OCI-LY1 (cell line): ENCODE measurements around the gene P2RY8.
"Not testable (repeated sequence)": the region's sequence is repeated elsewhere in the genome, so short reads cannot be mapped to it uniquely, and the experiment has no call there.

Experiments
- H2AFZ ChIP-seq: fragments of 200-600 bp; sonication (generic), shearing (Covaris generic); 2 replicates; pipeline ENCODE4 v1.6.0; 2014; ENCODE audit warnings: antibody characterized with exemption, mild to moderate bottlenecking, low read length
- H3F3A ChIP-seq: fragments of 200-600 bp; sonication (generic), shearing (Covaris generic); 2 replicates; pipeline ENCODE4 v1.6.0; 2014; ENCODE audit warnings: mild to moderate bottlenecking, antibody characterized with exemption, low read length, moderate library complexity; ENCODE audit not compliant: insufficient read depth
- H3K27ac ChIP-seq: fragments of 200-600 bp; sonication (generic); 2 replicates; pipeline ENCODE4 v1.5.1; 2014; ENCODE audit warnings: low read length, mixed run types, mild to moderate bottlenecking, low read depth; ENCODE audit not compliant: poor library complexity, severe bottlenecking
- H3K27me3 ChIP-seq: fragments of 200-600 bp; sonication (generic); 2 replicates; pipeline ENCODE4 v1.6.0; 2014; ENCODE audit warnings: antibody characterized with exemption, mild to moderate bottlenecking, low read length, moderate library complexity; ENCODE audit not compliant: insufficient read depth
- H3K36me3 ChIP-seq: fragments of 200-600 bp; sonication (generic); 2 replicates; pipeline ENCODE4 v1.6.1; 2014; ENCODE audit warnings: mild to moderate bottlenecking, antibody characterized with exemption, low read length, moderate library complexity, mixed read lengths; ENCODE audit not compliant: insufficient read depth
- H3K4me1 ChIP-seq: fragments of 200-600 bp; sonication (generic); 2 replicates; pipeline ENCODE4 v1.5.1; 2014; ENCODE audit warnings: mild to moderate bottlenecking, low read length, moderate library complexity; ENCODE audit not compliant: insufficient read depth, severe bottlenecking
- H3K4me2 ChIP-seq: fragments of 200-600 bp; sonication (generic), shearing (Covaris generic); 2 replicates; pipeline ENCODE4 v1.6.1; 2014; ENCODE audit warnings: low read length
- H3K4me3 ChIP-seq: fragments of 200-600 bp; sonication (generic); 2 replicates; pipeline ENCODE4 v1.5.1; 2014; ENCODE audit warnings: low read length, low read depth, mild to moderate bottlenecking, mixed read lengths; ENCODE audit not compliant: poor library complexity, severe bottlenecking
- H3K79me2 ChIP-seq: fragments of 200-600 bp; shearing (Covaris generic); 2 replicates; pipeline ENCODE4 v1.6.1; 2016; ENCODE audit warnings: mixed run types, low read length, mixed read lengths; ENCODE audit not compliant: insufficient read depth
- H3K9ac ChIP-seq: fragments of 200-600 bp; sonication (generic), shearing (Covaris generic); 2 replicates; pipeline ENCODE4 v1.6.1; 2014; ENCODE audit warnings: mild to moderate bottlenecking, low read length, mixed read lengths
- H3K9me2 ChIP-seq: fragments of 200-600 bp; sonication (generic), shearing (Covaris generic); 2 replicates; pipeline ENCODE4 v1.6.1; 2014; ENCODE audit warnings: low read depth, mild to moderate bottlenecking, low read length, mixed read lengths
- H3K9me3 ChIP-seq: fragments of 200-600 bp; shearing (Covaris generic); 2 replicates; pipeline ENCODE4 v1.6.1; 2014; ENCODE audit warnings: low read length, mixed read lengths
- H4K20me1 ChIP-seq: fragments of 200-600 bp; sonication (generic), shearing (Covaris generic); 2 replicates; pipeline ENCODE4 v1.6.0; 2016; ENCODE audit warnings: mild to moderate bottlenecking, low read length; ENCODE audit not compliant: insufficient read depth
- EZH2 ChIP-seq: fragments of 200-600 bp; sonication (generic), shearing (Covaris generic); IDR thresholded peaks from 2 replicates; pipeline ENCODE4 v1.8.0; 2017; ENCODE audit warnings: borderline replicate concordance, mixed run types, mild to moderate bottlenecking, antibody characterized with exemption, low read length, moderate library complexity, mixed read lengths
- TF ChIP-seq, protein P1 (sequence below): fragments of 200-600 bp; sonication (generic), shearing (Covaris generic); IDR thresholded peaks from 2 replicates; pipeline ENCODE4 v1.5.1; 2017; ENCODE audit warnings: mild to moderate bottlenecking, antibody characterized with exemption, low read length, moderate library complexity, mixed read lengths

The P2RY8 gene

DNA sequence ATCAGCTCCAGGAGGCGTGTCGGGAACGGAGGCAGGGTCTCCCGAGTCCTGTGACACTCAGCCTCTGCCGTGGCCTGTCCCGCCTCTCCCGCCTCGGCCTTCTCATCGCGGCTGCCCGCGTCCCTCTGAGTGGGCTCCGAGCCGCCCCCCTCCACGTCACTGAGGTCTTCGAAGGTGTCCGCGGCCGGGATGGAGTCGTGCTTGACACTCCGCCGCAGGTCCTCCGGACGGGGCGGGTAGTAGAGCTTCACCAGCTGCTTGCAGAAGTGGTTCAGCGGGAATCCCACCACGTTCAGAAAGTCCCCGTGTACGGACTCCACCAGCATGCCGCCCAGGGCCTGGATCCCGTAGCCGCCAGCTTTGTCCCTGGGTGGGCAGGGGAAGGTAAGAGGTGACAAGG lies 109.2 kb downstream of the P2RY8 start:
- TF ChIP-seq EZH2 = no peak
- TF ChIP-seq, protein P1, sequence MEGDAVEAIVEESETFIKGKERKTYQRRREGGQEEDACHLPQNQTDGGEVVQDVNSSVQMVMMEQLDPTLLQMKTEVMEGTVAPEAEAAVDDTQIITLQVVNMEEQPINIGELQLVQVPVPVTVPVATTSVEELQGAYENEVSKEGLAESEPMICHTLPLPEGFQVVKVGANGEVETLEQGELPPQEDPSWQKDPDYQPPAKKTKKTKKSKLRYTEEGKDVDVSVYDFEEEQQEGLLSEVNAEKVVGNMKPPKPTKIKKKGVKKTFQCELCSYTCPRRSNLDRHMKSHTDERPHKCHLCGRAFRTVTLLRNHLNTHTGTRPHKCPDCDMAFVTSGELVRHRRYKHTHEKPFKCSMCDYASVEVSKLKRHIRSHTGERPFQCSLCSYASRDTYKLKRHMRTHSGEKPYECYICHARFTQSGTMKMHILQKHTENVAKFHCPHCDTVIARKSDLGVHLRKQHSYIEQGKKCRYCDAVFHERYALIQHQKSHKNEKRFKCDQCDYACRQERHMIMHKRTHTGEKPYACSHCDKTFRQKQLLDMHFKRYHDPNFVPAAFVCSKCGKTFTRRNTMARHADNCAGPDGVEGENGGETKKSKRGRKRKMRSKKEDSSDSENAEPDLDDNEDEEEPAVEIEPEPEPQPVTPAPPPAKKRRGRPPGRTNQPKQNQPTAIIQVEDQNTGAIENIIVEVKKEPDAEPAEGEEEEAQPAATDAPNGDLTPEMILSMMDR = no peak
- no peak overlapping the region for H2AFZ ChIP-seq
- no peaks in the 10 kb centered on the region for H3F3A ChIP-seq
- no peak overlapping the region for H3K4me3 ChIP-seq
- no peaks in the 10 kb centered on the region for H3K9me2 ChIP-seq
- no peak overlapping the region for H3K9ac ChIP-seq
- H3K4me2 ChIP-seq = no peak overlapping the region
- no peaks in the 10 kb centered on the region for H3K27me3 ChIP-seq
- H3K36me3 ChIP-seq = peaks cover 58% of the 10 kb centered on the region
- H3K79me2 ChIP-seq = no peaks in the 10 kb centered on the region
- no peak overlapping the region for H3K27ac ChIP-seq
- H3K4me1 ChIP-seq = no peaks in the 10 kb centered on the region
- H3K9me3 ChIP-seq = 0 out of 2 replicates have a peak, but pooled peaks cover 3% of the 10 kb centered on the region
- no peaks in the 10 kb centered on the region for H4K20me1 ChIP-seq

DNA sequence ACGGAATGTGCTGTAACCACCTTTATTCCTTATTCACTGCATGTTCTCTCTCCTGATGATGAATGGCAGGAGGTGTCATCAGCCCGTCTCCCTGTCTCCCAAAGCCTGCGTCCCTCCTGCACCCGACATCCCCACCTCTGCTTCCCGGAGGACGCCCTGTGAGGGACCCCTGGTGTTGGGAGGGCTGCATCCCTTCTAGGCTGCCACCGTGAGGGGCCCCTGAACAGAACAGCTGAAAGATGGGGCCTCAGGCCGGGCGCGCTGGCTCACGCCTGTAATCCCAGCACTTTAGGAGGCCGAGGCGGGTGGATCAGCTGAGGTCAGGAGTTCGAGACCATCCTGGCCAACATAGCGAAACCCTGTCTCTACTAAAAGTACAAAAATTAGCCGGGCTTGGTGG lies 110.7 kb downstream of the P2RY8 start:
- H3K4me3 ChIP-seq = not testable (repeated sequence)

DNA sequence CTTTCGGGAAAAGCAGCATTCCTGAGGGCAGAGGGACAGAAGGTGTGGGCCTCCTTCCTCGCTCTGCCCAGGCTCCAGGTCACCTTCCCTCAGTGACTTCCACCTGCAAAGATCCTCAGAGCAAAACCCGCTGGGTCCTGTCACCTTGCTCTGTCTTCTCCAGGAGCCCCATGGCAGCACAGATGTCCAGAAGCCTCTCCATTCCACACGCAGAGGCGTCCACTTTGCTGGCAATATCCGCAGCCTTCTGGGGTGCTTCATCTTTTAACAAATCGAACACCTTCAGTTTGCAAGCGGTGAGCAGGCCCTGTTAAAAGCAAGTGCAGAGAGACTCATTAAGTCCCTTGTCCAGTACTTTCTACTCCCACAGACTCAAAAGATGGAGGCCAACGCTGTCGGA lies 111.6 kb downstream of the P2RY8 start:
- Histone ChIP-seq H3K4me1 (peaks cover 2% of the 10 kb centered on the region), H3K36me3 (peaks cover 71% of the 10 kb centered on the region), H2AFZ (no peak overlapping the region), H3K27me3 (no peaks in the 10 kb centered on the region), H3K9me2 (no peaks in the 10 kb centered on the region), H3K27ac (no peak overlapping the region), H3F3A (no peaks in the 10 kb centered on the region), H3K9ac (no peak overlapping the region), H3K9me3 (peaks cover 10% of the 10 kb centered on the region), H3K4me3 (no peak overlapping the region), H3K4me2 (no peak overlapping the region), H3K79me2 (no peaks in the 10 kb centered on the region), H4K20me1 (no peaks in the 10 kb centered on the region)
- TF ChIP-seq, protein P1 = no peak
- no peak for TF ChIP-seq EZH2

More for the DNA sequence above, 110.7 kb downstream of the P2RY8 start:
- H3K4me1 ChIP-seq, H4K20me1 ChIP-seq, H3F3A ChIP-seq, H3K79me2 ChIP-seq, H3K27me3 ChIP-seq, H3K27ac ChIP-seq, H3K9me3 ChIP-seq, H3K4me2 ChIP-seq, H3K9me2 ChIP-seq, H2AFZ ChIP-seq, H3K9ac ChIP-seq: not testable (repeated sequence)
- peaks cover 65% of the 10 kb centered on the region for H3K36me3 ChIP-seq

DNA sequence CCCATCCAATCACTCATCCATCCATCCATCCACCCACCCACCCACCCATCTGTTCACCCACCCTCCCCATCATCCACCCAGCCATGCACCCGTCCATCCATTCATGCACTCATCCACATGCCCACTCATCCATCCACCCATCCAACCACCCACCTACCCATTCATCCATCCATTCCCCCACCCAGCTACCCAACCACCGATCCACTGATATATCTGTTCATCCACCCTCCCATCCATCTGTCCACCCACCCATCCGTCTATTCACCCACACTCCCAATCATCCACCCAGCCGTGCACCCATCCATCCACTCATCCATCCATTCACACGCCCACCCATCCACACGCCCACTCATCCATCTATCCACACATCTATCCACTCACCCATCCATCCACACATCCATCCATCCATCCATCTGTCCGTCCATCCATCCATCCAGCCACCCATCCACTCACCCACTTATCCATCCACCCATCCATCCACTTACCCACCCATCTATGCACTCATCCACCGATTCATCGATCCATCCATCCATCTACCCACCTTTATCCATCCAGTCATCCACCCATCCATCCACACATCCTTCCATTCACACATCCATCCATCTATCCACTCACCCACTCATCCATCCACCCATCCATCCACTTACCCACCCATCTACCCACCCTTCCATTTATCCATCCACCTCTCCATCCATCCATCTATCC lies 112.7 kb downstream of the P2RY8 start:
- no peaks in the 10 kb centered on the region for H4K20me1 ChIP-seq
- H3F3A ChIP-seq = no peaks in the 10 kb centered on the region
- no peaks in the 10 kb centered on the region for H3K27me3 ChIP-seq
- no peak overlapping the region for H3K27ac ChIP-seq
- TF ChIP-seq, protein P1 = no peak
- no peak for TF ChIP-seq EZH2
- H3K9ac ChIP-seq = no peak overlapping the region
- no peaks in the 10 kb centered on the region for H3K79me2 ChIP-seq
- H3K4me3 ChIP-seq = no peak overlapping the region
- H3K36me3 ChIP-seq = peaks cover 70% of the 10 kb centered on the region
- no peak overlapping the region for H2AFZ ChIP-seq
- no peak overlapping the region for H3K4me2 ChIP-seq
- H3K9me2 ChIP-seq = no peaks in the 10 kb centered on the region
- H3K9me3 ChIP-seq = peaks cover 10% of the 10 kb centered on the region
- H3K4me1 ChIP-seq = peaks cover 12% of the 10 kb centered on the region
